AG09309 (cell line): ENCODE data around the gene TAP2.
A peak's percentile ranks its signal among the peaks of the same experiment; 100 is the strongest.
"Not testable (repeated sequence)": the region's sequence is repeated elsewhere in the genome, so short reads cannot be mapped to it uniquely, and the experiment has no call there.

ENCODE experiments used
- DNase-seq: peaks from one replicate; pipeline ENCODE4 v3.0.0-alpha.2; 2010; ENCODE audit warnings: low read depth
- H3K4me3 ChIP-seq: 2 replicates; pipeline ENCODE4 v1.5.1; 2011; ENCODE audit warnings: mild to moderate bottlenecking, low read depth, low read length, moderate library complexity; ENCODE audit not compliant: control insufficient read depth
- TF ChIP-seq, protein P1 (sequence below): IDR thresholded peaks from 2 replicates; pipeline ENCODE4 v1.5.1; 2011; ENCODE audit warnings: mild to moderate bottlenecking, low read depth, low read length, inconsistent platforms; ENCODE audit not compliant: insufficient read depth, control insufficient read depth; ENCODE audit errors: missing control alignments

TAP2 gene

DNA sequence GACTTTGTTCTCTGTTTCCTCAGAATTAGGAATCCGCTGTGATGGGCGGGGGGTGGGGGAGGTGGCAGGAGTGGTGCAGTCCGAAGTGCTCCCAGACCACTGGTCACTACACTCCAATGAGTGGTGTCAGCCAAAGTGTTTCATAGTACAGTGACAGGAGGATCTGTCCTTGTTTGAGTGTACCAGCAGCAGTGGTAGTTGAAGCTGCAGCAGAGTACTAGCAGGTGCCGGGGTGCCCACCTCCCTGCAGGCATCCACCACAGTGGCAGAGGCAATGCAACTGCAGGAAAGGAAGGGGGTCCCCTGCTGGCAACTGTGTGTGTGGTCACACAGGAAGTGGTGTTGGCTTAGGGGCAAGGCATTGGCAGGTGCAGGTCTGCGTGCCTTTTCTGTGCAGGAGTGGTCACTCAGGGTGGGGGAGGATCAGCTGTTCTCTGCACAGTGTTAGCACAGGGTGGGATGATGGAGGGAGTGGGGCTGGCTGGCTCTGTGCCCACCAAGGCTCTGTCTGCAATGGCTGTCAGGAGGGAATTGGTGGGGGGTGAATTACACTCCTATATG lies 31.4 kb downstream of the TAP2 start:
- TF ChIP-seq, protein P1, sequence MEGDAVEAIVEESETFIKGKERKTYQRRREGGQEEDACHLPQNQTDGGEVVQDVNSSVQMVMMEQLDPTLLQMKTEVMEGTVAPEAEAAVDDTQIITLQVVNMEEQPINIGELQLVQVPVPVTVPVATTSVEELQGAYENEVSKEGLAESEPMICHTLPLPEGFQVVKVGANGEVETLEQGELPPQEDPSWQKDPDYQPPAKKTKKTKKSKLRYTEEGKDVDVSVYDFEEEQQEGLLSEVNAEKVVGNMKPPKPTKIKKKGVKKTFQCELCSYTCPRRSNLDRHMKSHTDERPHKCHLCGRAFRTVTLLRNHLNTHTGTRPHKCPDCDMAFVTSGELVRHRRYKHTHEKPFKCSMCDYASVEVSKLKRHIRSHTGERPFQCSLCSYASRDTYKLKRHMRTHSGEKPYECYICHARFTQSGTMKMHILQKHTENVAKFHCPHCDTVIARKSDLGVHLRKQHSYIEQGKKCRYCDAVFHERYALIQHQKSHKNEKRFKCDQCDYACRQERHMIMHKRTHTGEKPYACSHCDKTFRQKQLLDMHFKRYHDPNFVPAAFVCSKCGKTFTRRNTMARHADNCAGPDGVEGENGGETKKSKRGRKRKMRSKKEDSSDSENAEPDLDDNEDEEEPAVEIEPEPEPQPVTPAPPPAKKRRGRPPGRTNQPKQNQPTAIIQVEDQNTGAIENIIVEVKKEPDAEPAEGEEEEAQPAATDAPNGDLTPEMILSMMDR = no peak
- H3K4me3 ChIP-seq = no peak overlapping the region
- no peak for DNase-seq

DNA sequence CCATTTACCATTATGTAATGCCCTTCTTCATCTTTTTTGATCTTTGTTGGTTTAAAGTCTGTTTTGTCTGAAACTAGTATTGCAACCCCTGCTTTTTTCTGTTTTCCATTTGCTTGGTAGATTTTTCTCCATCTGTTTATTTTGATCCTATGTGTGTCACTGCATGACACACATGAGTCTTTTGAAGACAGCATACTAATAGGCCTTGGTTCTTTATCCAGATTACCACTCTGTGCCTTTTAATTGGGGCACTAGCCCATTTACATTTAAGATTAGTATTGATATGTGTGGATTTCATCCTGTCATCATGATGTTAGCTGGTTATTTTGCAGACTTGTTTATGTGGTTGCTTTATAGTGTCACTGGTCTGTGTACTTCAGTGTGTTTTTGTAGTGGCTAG lies 33.1 kb downstream of the TAP2 start:
- H3K4me3 ChIP-seq, DNase-seq: not testable (repeated sequence)

DNA sequence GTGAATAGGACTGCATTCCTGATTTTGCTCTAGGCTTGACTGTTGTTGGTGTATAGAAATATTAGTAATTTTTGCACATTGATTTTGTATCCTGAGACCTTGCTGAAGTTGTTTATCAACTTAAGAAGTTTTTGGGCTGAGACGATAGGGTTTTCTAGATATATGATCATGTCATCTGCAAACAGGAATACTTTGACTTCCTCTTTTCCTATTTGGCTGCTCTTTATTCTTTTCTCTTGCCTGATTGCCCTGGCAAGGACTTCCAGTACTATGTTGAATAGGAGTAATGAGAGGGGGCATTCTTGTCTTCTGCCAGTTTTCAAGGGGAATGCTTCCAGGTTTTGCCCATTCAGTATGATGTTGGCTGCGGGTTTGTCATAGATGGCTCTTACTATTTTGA lies 35.1 kb downstream of the TAP2 start:
- TF ChIP-seq, protein P1 = no peak
- DNase-seq = no peak
- H3K4me3 ChIP-seq = no peak overlapping the region

DNA sequence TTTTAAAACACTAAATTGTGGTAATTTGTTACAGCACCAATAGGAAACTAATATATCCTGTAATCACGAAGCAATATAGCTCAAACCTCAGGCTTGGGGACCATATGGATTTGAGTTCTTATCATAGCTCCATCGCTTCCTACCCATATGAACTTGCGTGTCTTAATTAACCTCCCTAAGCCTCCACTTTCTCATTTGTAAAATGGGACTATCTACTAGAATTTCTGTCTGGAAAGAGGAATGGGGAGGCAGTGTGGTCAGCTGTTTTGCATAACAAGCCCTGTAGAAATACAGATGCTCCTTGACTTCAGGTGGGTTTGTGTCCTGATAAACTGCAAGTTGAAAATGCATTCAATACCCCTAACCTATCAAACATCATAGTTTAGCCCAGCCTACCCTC lies 38.8 kb downstream of the TAP2 start:
- no peak overlapping the region for H3K4me3 ChIP-seq
- TF ChIP-seq, protein P1 = no peak
- DNase-seq = no peak

DNA sequence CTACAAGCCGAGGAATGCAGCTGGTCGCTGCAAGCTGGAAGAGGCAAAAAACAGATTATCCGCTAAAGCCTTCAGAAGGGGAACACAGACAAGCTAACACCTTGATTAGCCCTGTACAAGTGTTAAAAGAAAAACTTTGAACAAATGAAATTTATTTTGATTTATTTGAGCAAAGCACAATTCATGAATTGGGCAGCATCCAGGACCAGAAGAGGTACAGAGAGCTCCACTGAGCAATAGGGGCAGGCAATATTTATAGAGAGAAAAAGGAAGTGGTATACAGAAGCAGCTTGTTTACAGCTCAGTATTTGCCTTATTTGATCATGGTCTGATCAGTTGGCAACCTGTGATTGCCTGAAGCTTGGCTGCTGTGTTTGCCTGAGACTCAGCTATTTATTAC lies 39.4 kb downstream of the TAP2 start:
- DNase-seq = no peak
- H3K4me3 ChIP-seq = no peak overlapping the region
- TF ChIP-seq, protein P1 = no peak

DNA sequence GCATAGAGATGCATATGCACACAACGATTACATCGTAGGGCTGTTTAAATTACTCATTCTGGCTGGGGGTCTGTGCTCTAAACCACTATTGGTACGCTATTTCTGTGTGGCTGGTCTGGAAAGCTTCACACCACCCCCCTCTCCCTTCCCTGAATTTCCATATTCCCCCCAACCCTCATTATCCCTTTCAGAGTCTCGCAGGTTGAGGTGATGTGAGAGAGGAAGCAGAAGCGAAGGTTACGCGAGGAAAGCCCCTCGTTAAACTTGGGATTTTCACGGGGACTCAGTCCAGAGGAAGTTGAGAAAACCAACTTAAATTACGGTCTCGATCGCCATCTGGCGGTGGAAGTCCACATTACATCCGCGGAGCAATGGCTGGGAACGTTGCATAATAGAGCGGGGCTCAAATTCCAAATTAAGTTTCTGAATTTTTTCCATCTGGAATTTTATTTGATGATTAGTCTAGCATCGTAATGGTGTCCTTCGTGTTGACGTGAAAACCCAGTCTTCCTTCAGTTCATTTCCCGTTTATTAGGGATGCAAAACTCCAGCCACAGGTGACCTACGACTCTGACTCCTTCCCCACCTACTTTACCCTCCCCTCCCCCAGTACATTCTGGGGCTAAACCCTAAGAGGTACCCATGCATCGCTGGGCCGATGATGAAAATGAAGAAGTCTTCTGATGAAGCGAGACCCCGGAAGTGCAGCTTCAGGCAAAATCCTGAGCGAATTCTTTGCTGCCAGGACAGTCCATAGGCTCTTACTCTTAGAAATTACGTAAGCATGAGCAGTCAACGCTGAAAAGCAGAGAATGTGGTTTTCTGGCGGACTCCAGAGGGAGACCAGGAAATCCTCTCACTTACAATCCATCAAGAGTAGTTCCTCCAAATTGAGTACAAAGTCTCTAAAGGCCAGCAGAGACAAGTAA lies 41.4 kb downstream of the TAP2 start:
- TF ChIP-seq, protein P1 = peak; percentile 77
- peak overlapping the region; percentile 24 for H3K4me3 ChIP-seq
- DNase-seq = peak; percentile 7

DNA sequence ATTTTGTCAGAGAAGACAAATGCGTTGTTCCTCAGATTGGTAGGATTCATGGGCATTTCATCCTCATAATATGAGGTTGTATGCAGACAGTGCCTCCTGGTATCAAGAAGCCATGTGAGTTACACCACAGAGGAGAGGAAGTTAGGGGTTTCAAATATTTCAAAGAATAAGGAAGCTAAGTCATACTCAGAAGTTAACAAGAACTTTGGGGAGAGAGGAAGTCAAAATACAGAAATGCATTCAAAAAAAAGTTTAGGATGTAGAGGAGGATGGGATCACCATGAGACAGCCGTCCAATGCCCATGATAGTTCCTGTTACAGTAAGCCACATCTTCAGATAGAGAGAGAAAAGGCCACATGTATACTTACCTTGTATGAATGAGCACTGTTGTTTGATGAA lies 44.0 kb downstream of the TAP2 start:
- TF ChIP-seq, protein P1 = no peak

More for the DNA sequence above, 44.0 kb downstream of the TAP2 start:
- no peak for DNase-seq
- no peak overlapping the region for H3K4me3 ChIP-seq
